ENCODE data around the gene DEDD.
"Not testable (repeated sequence)": the region's sequence is repeated elsewhere in the genome, so short reads cannot be mapped to it uniquely, and the experiment has no call there.

DEDD gene

GRCh38 chr1:161121834-161122233 lies 10.6 kb downstream of the DEDD start:
- DNase-seq, result no peak

- no peak for DNase-seq
These were observed 11.3 kb downstream of the DEDD start for GRCh38 chr1:161121042-161121650.

- DNase-seq, result no peak
These were observed 13.2 kb downstream of the DEDD start for GRCh38 chr1:161119092-161119903.

DNA sequence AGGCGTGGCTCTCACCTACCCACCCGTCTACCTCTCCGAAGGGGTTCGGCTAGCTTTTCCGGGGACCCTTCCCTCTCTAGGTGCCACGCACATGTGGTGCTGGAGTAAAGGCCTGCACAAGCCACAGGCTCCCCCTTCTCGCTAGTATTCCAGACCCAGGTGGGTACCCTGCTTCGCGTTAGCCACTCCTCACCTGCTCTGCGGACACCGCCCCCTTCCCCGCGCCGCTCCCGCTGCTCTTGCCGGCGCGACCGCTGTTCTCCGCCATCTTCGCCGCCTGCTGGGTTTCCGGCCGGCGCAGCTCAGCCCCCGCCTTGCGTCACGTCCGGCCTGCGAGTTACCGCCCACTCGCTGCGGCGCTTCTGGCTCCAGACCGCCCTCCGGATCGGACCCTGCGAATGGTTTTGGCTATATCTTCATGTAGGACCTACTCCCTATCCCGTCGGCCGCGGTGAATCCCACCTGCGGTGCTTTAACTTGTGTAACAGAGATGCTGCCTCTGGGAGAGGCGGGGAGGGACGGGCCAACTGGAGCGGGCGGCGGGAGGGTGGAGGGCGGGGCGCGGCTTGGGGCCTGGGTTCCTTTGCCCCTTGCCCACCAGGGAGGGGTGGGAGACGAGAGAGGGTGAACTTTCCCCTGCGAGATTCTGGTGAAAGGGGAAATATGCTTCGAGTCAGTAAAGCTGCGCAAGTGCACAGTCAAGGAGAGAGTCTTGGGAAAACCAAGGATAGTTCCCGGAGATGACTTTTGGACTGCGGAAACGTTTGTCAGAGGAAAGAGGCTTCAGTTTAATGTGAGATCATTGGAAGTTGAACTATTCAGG lies 14.5 kb downstream of the DEDD start, which contains the start of the genes NIT1 and PFDN2:
Gene NIT1 (plus strand): TSS at position 347 of the 823 bp plus-strand sequence. CDS start 72 bp downstream, at position 419.
Gene PFDN2 (minus strand): TSS at position 279 of the 823 bp plus-strand sequence. CDS start 11 bp downstream, at position 268.
- DNase-seq, result peak; percentile 74

- not testable (repeated sequence) for DNase-seq
These were observed 16.5 kb downstream of the DEDD start for GRCh38 chr1:161115961-161116360.

DNA sequence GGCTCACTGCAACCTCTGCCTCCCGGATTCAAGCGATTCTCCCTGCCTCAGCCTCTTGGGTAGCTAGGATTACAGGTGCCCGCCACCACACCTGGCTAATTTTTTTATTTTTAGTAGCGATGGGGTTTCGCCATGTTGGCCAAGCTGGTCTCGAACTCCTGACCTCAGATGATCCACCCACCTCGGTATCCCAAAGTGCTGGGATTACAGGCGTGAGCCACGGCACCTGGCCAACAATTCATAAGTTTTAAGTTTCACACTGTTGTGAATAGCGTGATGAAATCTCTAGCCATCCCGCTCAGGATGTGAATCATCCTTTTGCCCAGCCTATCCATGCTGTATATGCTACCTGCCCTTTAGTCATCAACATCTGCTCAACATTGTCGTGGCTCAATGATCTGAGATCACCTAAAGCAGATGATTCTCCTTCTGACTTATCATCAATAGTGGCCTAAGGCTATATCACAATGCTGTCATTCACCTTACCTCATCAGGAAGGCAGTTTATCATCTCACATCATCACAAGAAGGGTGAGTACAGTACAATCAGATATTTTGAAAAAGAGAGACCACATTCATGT lies 17.2 kb downstream of the DEDD start:
- DNase-seq, result no peak

DNA sequence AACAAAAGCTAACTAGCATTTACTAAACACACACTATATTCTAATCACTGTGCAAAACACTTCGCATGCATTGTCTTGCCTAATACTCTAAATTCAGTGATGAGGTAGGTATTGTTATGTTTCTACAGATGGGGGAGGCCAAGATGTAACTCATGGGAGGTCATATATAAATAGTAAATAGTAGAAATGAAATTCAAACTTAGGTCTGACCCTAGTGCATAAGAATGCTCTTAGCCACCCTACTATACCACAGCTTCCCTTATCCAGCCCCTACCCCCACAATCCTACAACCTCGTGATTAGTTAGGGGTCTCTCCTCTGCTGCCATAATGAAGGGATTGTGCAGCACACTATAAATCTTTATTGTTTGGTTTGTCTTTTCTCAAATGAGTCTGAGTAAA lies 17.9 kb downstream of the DEDD start:
- DNase-seq, result no peak

- no peak for DNase-seq
These were observed 18.6 kb downstream of the DEDD start for GRCh38 chr1:161113915-161114314.

DNA sequence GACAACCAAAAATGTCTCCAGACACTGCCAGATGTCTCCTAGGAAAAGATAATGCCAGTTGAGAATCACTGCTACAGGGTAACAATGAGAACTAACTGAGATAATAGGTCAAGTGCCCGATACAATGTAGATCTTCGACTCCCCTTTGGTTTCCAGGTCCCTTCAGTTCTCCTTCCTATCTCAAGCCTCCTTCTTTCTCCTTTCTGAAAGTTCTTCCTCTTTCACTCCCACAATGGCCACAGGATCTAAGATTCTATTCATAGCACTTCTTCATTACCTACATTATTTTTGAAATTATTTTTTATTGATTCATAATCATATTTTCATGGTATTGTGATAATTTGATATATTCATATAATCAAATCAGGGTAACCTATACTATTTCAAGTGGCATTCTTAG lies 20.9 kb downstream of the DEDD start:
- no peak for DNase-seq

DNA sequence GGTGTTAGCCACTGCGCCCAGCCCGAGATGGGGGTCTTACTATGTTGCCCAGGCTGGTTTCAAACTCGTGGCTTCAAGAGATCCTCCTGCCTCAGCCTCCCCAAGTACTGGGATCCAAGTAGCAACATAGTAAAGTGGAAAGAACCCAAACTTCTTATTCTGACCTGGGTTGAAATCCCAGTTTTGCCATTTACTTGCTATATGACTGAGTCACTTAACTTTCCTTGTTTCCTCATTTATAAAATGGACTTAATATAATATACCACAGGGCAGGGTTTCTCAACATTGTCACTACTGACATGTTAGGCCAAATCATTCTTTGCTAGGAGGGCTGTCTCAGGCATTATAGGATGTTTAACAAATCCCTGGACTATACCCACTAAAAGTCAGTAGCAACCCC lies 21.4 kb downstream of the DEDD start:
- DNase-seq, result no peak

DNA sequence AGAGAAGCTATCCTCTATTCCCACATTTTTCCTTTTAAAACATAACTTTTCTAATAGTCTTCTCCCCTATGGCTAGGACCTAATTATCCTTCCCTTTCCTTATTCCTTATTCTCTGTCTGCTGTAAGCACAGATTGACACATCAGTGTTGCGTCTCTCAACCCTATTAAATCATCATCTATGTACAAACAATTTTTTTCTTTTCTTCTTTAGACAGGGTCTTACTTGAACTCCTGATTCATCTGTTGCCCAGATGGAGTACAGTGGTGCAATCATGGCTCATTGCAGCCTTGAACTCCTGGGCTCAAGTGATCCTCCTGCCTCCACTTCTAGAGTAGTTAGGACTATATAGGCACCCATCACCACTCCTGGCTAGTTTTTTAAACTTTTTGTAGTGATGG lies 26.0 kb downstream of the DEDD start:
- no peak for DNase-seq

DNA sequence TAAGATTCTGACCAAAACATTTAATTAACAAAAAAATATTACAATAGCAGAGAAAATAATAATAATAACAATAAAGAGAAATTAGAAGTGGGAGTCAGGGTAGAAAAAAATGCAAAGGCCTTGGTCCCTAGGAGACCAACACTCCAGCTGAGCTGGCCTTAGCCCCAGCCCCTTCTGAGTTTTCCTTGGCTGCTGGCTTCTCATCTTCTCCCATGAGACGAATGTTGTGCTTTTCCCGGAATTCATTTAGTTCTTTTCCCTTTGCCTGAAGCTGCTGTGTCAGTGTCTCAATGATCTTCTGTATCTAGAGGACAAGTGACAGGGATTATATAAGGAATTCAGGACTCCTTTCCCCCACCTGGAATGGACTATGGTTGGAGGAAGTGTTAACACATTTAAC lies 31.9 kb downstream of the DEDD start:
- no peak for DNase-seq

DNA sequence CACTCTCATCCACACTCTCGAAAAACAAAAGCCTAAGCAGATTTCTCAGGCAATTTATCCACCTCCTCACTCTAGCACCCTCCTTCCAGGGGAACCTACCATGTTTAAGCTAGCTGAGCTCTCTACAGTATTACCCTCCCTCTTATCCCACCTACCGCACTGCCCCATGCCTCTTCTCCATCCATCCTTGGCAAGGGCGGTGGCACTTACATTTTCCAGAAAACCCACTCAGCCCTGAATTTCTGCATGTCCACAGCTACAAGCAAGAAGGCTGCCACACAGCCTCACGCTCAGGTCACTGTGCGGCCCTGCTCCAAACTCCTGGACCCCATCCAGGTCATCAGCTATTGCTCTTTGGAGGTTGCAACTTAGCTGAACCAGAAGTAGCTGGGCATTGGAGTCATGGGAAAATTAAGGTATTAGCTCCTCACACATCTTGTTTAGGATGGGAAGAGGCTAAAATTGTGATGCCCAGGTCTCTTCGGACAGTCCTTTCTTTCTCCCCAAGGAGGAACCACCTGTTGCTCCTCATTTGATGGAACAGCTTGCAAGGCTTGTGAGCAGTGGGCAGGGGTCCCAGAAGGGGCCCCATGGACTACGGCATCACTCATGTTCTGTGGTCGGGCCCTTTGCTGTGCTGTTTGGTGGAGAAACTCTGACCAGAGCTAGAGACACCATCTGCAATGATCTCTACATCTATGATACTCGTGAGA lies 33.2 kb downstream of the DEDD start:
- no peak for DNase-seq

- peak; percentile 92 for DNase-seq
These were observed 34.0 kb downstream of the DEDD start, which contains the start of gene KLHDC9 for GRCh38 chr1:161098210-161099068. KLHDC9 (plus strand) TSS chr1:161098361; CDS start chr1:161098536, 175 bp downstream.

GRCh38 chr1:161096530-161096929 lies 35.9 kb downstream of the DEDD start:
- DNase-seq, result no peak

DNA sequence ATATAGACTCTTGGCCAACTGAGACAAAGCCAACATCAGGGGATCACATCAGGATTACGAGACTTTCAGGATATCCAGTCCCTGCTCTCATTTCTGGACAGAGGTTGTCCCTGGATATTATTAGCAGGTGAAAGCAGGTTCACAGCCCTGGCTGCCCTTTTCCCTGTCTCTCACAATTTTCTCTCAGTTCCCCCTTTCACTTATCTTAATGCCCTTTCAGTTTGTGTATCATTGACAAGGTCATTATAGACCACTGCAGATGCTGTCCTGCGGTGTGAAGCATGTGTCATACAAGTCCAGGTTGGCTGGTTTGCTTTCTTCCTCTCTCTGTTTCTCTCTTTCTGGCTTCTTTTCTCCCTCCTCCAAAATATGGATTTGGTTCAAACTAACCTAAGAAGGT lies 36.5 kb downstream of the DEDD start:
- DNase-seq, result no peak

DNA sequence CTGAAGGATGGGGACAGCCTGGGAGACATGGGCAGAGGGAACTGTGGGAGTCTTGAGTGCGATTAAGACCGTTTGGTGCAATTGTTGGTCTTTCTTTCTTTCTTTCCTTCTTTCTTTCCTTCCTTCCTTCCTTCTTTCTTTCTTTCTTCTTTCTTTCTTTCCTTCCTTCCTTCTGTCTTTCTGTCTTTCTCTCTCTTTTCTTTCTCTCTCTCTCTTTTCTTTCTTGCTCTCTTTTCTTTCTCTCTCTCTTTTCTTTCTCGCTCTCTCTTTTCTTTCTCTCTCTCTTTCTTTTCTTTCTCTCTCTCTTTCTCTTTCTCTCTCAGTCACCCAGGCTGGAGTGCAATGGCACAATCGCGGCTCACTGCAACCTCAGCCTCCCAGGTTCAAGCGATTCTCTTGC lies 37.2 kb downstream of the DEDD start:
- no peak for DNase-seq

- no peak for DNase-seq
These were observed 38.0 kb downstream of the DEDD start for GRCh38 chr1:161094481-161094880.

DNA sequence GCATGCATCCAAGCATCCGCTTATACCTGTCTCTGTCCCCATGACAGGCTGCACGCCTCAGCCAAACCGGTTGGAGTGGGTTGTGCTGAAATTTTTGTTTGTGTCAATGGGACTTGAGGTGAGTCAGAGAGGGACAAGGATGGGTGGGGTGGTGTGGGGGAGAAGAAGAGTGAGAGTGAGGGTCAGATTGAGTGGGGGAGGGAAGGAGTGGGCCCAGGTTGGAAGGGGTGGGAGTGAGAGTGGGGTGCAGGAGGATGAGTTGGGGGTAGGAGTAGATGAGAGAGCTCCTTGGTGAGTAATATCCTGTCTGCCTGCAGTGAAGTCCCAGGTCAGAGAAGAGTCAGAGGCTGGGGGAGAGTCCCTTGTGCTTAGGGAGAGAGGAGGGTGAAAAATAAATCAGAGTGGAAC lies 39.8 kb downstream of the DEDD start:
- DNase-seq, result no peak

DNA sequence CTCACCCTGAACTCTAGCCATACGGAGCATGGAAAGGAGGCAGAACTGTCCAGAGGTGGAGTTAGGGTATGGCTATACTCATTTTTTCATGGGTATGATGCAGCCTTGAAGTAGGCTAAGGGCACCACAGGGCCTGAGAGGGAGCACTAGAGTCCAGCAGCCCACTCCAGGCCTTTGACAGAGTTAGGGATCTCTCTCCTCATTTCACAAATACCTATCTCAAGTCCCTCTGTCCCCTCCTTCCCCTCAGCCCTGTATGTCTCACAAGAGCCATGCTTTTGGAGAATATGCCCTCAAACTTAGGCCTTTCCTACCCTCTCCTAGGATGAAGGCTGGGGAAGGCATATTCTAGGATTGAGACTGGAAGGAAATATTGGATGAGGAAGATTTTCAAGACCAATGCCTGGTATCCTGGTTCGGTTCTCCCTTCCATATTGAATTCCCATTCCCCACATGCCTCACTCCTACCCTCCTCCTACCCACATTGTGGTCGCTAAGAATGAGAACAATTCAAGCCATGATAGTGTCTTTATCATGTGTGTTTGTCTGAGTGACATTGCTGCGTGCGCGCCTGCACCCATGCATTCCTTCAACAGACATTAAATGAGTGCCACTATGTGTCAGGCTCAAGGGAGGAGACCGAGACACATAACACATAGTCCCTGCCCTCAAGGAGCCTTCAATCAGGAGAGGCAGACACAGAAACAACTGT lies 40.5 kb downstream of the DEDD start:
- DNase-seq, result no peak

GRCh38 chr1:161091093-161091492 lies 41.4 kb downstream of the DEDD start:
- DNase-seq, result no peak
